AML-193 (cell line): ENCODE measurements around the gene MAN1A2.
"Not testable (repeated sequence)": the region's sequence is repeated elsewhere in the genome, so short reads cannot be mapped to it uniquely, and the experiment has no call there.

Experiments used
- DNase-seq, 2 experiments: peaks; one replicate each; lab custom pipeline; 2025; lab: John Stamatoyannopoulos, UW

MAN1A2 gene

DNA sequence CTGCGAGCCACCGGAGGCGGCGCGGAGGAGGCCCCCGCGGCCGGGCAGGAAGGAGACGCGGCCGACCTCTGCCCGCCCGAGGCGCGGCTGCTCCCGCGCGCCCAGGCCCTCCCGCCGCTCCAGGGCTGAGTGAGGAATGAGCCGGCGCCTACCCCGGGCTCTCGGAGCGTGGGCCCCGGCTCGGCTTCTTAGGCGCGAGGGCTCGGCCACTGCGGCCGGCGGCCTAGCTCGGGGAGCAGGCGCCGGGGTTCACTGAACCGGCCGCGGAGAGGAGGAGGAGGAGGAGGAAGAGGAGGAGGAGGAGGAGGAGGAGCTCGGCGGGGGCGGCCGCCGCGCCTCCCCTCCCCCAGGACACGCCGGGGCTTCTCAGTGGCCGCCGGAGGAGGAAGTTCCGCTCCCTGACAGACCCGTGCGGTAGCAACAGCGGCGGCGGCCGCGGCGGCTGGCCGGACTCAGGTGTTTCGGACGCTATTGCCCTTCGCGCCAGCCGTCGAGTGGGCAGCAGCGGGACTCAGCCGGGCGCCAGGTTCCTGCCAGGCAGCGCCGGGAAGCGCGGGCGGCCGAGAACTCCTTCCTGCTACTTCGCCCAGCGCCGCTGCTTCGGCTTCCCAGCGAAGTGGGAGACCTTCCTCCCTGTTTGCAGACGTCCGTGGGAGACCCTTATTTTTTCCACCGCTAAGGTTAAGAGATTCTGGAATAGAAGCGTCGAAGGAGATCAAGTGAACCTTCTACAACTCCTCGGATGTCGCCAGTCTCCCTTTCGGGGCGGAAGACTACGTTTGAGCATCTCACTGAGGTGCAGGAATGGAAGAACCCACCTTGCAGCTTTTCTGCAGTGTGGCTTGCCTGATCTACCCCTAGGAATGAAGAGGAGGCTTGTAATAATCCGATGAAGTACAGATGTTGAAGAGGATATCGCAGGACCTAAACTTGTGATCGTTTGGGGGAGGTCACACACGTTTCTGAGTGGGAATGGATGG is at the start of gene MAN1A2:
Gene MAN1A2 (plus strand): TSS at position 404 of the 980 bp plus-strand sequence. CDS start 735 bp downstream, outside the sequence.
- DNase-seq: peak; percentile 57 to 59

- DNase-seq: no peak
Measured at GRCh38 chr1:117318011-117318410, 49.2 kb upstream of the MAN1A2 start.

DNA sequence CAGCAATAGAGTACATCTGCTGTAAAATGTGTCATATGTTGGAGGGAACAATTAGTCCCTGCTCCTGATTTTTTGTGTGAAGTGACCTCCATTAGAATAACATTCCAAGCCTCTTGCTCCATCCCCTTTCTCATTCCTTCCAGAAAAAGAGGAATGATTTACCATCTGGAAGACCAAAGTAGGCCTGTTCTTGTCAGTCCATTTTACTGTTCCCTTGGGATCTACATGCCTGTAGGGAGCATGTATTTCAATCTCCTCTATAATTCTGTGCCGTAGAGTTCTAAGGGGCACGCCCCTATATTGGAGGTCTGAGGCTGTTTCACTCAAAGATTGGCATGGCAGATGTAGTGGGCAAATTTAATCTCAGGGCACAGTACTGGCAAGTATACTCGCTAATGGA is 48.8 kb upstream of the MAN1A2 start:
- DNase-seq: no peak

DNA sequence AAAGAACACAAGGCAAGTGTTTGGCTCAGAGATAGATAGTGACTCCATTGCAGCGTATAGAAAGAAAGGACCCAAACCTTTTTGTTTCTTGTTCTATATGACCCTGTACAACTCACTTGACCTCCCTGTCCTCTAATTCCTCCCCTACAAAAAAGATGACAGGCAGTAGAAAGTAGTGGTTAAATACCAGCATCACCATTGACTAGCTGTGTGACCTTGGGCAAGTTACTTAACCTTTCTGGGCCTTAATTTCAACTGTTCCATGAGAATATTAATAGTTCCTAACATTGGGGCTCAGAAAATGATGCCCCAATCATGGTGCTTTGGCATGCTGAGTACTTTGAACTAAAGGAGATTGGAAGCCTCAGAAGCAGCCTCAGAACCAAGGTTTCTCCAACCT is 46.7 kb upstream of the MAN1A2 start:
- DNase-seq: no peak

GRCh38 chr1:117321680-117322609 is 45.3 kb upstream of the MAN1A2 start:
- DNase-seq: no peak

DNA sequence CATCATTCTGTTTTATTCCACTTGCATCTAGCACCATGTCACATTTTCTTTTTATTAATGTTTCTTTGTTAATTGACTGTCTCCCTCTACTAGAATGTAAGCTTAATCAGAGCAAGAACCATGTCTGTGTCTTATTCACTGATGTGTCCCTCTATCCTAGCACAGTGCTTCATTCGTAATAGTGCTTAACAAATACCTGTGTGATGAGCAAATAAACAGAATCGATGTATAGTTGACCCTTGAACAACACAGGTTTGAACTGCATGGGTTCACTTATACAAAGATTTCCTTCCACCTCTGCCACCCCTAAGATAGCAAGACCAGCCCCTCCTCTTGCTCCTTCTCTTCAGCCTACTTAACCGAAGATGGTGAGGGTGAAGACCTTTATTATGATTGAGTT is 42.9 kb upstream of the MAN1A2 start:
- no peak for DNase-seq

DNA sequence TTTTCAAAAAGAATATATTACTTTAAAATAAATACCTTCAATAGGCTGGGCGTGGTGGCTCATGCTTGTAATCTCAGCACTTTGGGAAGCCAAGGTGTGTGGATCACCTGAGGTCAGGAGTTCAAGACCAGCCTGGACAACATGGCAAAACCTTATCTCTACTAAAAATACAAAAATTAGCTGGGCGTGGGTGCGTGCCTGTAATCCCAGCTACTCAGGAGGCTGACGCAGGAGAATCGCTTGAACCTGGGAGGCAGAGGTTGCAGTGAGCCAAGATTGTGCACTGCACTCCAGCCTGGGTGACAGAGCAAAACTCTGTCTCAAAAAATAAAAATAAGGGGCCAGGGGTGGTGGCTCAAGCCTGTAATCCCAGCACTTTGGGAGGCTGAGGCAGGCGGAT is 41.2 kb upstream of the MAN1A2 start:
- not testable (repeated sequence) for DNase-seq

- DNase-seq: no peak
Measured at GRCh38 chr1:117327011-117327410, 40.2 kb upstream of the MAN1A2 start.

DNA sequence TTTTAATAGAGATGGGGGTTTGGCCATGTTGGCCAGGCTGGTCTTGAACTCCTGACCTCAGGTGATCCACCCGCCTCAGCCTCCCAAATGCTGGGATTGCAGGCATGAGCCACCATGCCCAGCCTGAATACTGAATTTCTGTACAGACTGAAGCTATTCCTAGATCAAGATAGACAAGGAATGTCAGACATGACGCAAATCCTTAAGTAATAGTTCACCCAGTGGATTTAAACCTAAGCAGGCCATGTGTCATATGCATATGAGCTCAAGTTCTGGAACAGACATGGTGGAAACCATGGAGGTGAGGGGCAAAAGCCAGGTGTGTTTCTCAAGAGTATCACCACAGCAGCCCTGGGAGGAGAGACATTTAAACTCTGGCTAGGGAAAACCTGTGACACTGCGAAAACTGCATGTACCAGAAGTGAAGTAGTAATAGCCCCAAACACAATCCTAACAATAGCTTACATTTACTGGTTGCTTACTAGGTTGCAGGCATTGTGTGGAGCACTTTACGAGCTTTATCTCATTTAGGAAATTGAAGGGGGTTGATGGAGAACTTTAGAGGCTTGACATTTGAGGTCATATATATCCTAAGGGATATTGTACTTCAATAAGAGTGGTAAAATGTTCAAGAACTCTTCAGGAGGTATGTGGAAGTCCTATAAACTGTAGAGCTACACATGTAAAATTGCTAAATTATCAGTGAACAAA is 31.7 kb upstream of the MAN1A2 start:
- no peak for DNase-seq

DNA sequence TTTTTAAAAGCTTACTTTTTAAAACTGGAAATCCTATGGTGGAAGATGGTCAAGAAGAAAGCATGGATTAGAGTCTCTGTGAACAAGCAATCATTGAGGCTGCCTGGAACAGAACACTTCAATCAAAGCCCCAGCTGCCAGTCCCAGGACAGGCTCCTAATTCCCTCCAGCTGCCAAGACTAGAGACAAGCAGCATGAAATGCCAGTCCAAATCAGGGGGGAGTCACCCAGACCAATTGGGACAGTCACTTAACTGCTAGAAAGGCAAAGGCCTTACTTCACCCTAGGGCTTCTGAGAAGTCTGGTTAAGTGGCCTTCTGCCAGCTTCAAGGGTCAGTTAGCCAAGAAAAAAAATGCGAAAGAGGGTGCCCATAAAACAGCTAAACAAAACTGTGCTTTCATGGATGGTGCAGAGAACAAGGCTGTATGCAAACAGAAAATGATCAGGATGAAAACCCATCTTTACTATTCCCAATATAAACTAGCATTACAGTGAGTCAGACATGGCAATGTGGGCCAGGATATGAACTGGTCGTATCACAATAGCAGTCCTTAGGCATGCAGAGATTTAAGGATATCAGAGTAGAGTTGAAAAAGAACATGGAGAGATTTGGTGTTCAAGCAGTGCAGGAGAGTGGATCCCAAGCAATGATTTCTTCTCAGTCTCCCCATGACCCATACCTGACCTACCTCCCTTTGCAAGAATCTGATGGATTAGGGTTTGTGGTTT is 31.0 kb upstream of the MAN1A2 start:
- DNase-seq: no peak

DNA sequence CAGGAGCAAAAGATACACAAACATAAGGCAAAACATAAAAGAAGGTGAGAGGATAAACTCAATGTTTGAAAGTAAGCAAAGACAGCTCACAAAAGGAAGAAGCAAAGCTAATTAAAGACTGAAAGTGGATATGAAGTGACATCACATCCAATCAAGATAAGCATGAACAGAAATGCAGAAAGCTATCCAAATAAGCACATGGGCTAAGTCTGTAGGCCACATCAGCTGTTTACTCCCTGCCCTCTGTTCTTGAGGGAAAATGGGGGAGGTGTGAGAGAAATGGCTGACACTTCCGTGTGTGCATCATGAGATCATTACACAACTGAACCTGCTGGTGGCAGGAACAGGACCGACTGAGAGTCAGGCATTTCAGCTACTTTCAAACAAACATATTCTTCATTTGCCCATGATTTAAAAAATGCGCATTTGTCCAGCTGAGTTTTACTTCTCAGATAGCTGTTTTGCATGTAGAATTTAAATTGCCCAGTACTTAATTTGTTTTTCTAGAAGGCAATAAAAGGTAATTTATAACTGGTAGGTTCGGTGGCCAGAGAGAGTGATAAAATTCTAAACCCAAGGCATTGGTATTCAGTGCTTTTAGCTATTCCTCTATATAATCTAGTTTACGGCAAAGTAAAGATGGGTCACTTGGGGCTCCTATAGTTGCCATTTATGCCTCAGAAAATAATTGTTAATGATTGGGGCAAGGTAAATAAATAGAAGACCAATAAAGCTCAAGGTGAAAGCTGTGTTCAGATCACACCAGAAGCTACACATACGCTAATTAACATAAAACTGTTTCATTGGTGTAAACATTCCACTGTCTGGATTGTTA is 27.2 kb upstream of the MAN1A2 start:
- DNase-seq: peak in 1 of 2 experiments; percentile 24

- no peak for DNase-seq
Measured at GRCh38 chr1:117341123-117341522, 26.1 kb upstream of the MAN1A2 start.

GRCh38 chr1:117342397-117342796 is 24.9 kb upstream of the MAN1A2 start:
- DNase-seq: no peak

DNA sequence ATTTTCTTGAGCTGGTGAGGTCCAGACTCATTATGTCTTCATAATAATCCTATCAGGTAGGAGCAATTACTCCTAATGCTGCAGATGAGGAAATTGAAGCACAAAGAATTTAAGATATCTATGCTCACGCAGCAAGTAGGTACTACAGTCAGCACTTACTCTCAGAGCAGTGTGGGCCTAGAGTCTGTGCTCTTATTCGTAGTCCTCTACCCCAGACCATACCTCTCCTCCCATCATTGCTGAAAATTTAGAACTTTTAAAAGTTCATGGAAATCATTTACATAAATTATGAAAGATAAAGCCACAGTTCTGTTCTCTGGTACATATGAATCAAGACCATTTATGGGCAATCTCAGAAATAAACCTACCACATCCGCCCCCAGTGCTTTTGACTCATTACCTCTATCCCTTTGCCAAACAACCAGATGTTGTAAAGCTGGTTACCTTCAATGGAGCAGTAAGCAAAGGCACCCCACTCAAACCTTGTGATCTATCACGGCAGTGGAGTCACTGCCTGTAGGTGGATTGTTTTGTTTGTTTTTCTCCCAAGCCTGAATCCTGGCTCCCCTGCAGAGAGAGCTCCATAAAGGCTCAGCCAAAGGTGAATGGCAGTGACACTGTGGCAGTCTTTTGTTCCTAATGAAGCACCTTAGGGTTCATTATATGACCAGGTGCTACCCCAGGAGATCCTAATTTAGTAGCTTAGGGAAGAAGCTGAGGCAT is 20.9 kb upstream of the MAN1A2 start:
- DNase-seq: no peak

DNA sequence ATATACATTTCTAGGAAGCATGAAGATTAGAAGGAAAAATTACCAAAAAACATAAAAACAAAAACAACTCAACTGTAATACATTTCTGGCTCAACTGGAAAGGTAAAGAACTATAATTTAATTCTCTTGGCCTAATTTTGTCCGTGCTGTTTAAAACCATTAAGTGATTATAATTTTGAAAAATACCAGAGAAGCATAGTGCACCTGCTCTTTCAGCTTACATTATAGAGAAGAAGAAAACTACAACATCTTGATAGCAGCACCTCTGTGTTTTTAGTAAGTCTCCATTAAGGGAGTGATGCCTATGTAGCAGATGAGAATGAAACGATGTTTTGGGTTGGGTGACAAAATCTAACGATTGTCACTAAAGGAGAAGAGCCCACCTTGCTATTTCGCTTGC is 19.3 kb upstream of the MAN1A2 start:
- no peak for DNase-seq

GRCh38 chr1:117352695-117353094 is 14.6 kb upstream of the MAN1A2 start:
- DNase-seq: not testable (repeated sequence)

DNA sequence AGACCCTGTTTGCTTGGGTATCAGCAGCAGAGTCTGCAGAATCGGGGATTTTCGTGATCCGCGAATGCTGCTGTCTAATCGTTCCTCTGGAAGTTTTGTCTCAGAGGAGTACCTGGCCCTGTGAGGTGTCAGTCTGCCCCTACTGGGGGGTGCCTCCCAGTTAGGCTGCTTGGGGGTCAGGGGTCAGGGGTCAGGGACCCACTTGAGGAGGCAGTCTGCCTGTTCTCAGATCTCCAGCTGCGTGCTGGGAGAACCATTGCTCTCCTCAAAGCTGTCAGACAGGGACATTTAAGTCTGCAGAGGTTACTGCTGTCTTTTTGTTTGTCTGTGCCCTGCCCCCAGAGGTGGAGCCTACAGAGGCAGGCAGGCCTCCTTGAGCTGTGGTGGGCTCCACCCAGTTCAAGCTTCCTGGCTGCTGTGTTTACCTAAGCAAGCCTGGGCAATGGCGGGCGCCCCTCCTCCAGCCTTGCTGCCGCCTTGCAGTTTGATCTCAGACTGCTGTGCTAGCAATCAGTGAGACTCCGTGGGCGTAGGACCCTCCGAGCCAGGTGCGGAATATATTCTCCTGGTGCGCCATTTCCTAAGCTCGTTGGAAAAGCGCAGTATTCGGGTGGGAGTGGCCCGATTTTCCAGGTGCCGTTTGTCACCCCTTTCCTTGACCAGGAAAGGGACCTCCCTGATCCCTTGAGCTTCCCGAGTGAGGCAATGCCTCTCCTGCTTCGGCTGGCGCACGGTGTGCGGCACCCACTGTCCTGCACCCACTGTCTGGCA is 9.2 kb upstream of the MAN1A2 start:
- DNase-seq: not testable (repeated sequence)

GRCh38 chr1:117358604-117358887 is 8.7 kb upstream of the MAN1A2 start:
- not testable (repeated sequence) for DNase-seq
